ENCODE measurements around the gene KRTAP10-6. TPM values are rescaled to one million over a fixed set of nuclear protein-coding genes. Genes with fewer than 3 reads are reported as not detected.

The KRTAP10-6 gene
- total RNA-seq, 1 experiment from 2014 or later, result not detected

- intact Hi-C loops (cut with micrococcal nuclease), result no loop called here
- Histone ChIP-seq H3K27me3 (ENCODE audit: insufficient read depth, low read length) (peaks cover 11% of the 10 kb centered on the region; the same call in 1 of the 2 replicates), H3K9ac (ENCODE audit: low read length) (no peak overlapping the region), H3K36me3 (ENCODE audit: control insufficient read depth in 1 of 2, insufficient read depth in 2 of 2, low read length in 2 of 2) (no peaks in the 10 kb centered on the region), H3K27ac (ENCODE audit: low read depth, low read length) (no peak overlapping the region), H2AFZ (ENCODE audit: low read depth, low read length, poor library complexity, severe bottlenecking) (no peak overlapping the region), H3K79me2 (ENCODE audit: insufficient read depth, low read length) (no peaks in the 10 kb centered on the region), H3K4me2 (ENCODE audit: low read length) (no peak overlapping the region), H3K4me3 (replicated peaks in 1 of 2; ENCODE audit: low read depth in 1 of 2, low read length in 2 of 2) (no peak overlapping the region), H4K20me1 (ENCODE audit: insufficient read depth) (no peaks in the 10 kb centered on the region), H3K4me1 (ENCODE audit: control insufficient read depth in 1 of 2, insufficient read depth in 2 of 2, low read length in 2 of 2) (no peaks in the 10 kb centered on the region), H3K9me3 (ENCODE audit: control insufficient read depth in 1 of 2, insufficient read depth in 1 of 2, low read depth in 1 of 2, low read length in 2 of 2) (peaks cover 0 to 5% of the 10 kb centered on the region in 2 experiments; a peak in 2 of 4 replicates), H3K9me2 (ENCODE audit: insufficient read depth) (no peaks in the 10 kb centered on the region)
- ChIA-PET POLR2A (no interaction called here), CTCF (no interaction called here), RAD21 (ENCODE audit: low non-redundant PET in 1 of 2, low total read pairs in 2 of 2, uncharacterized antibody in 2 of 2, unreplicated experiment in 2 of 2) (no interaction called here)
- TF ChIP-seq CTCF (IDR thresholded peaks at IDR 0.05 in 2 of 3, conservative IDR thresholded peaks at IDR 0.05 in 1 of 3; ENCODE audit: borderline replicate concordance in 1 of 3, insufficient read depth in 1 of 3, low read depth in 2 of 3, low read length in 2 of 3), result no peak
- TF ChIP-seq SRF (IDR thresholded peaks at IDR 0.05; ENCODE audit: low read depth), result no peak
- TF ChIP-seq, protein P1, sequence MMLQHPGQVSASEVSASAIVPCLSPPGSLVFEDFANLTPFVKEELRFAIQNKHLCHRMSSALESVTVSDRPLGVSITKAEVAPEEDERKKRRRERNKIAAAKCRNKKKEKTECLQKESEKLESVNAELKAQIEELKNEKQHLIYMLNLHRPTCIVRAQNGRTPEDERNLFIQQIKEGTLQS (IDR thresholded peaks at IDR 0.05), result no peak
- no peak for TF ChIP-seq TCF7L2 (IDR thresholded peaks at IDR 0.05; ENCODE audit: borderline replicate concordance, extremely low read depth, insufficient read depth, insufficient read length)
- TF ChIP-seq ZBTB33 (IDR thresholded peaks at IDR 0.05; ENCODE audit: extremely low read depth, insufficient replicate concordance, low read length), result no peak
- TF ChIP-seq JUND (IDR thresholded peaks at IDR 0.05), result no peak
- TF ChIP-seq EZH2phosphoT487 (IDR thresholded peaks at IDR 0.05; ENCODE audit: borderline replicate concordance), result no peak
- no peak for TF ChIP-seq CBX3 (IDR thresholded peaks at IDR 0.05; ENCODE audit: low read depth)
- TF ChIP-seq RAD21 (IDR thresholded peaks at IDR 0.05; ENCODE audit: low read depth), result no peak
- no peak for TF ChIP-seq POLR2AphosphoS5 (IDR thresholded peaks at IDR 0.05; ENCODE audit: low read depth, low read length)
- no peak for TF ChIP-seq MAX (IDR thresholded peaks at IDR 0.05)
- ATAC-seq (no peak), DNase-seq (ENCODE audit: low read depth, low spot score) (no peak)
- no TSS peak for BruUV-seq (replicated peaks)
Measured at GRCh38 chr21:44606495-44606894, 14.2 kb upstream of the KRTAP10-6 start.

All from HCT116 (cell line).